SK-N-SH (cell line): ENCODE measurements around the gene KLB. TPM values are rescaled to one million over a fixed set of nuclear protein-coding genes. Genes with fewer than 3 reads are reported as not detected.
A peak's percentile ranks its signal among the peaks of the same experiment; 100 is the strongest.

Experiments used
- CTCF ChIA-PET: fragments of 300-600, 350-600 bp; formaldehyde crosslinking; extraction: SDS; loops from one replicate; lab custom pipeline; 2021; lab: Yijun Ruan, JAX
- POLR2A ChIA-PET: fragments of 350-600 bp; sonication (Branson Sonifier 250); formaldehyde crosslinking; extraction: SDS; loops from one replicate; lab custom pipeline; 2020; ENCODE audit warnings: antibody characterized with exemption, inconsistent platforms; lab: Yijun Ruan, JAX
- DNase-seq: peaks from one replicate; pipeline ENCODE4 v3.0.0; 2012
- H2AFZ ChIP-seq: fragments of 200-600 bp; sonication (generic); 2 replicates; pipeline ENCODE4 v1.8.1; 2016; ENCODE audit warnings: antibody characterized with exemption, mild to moderate bottlenecking, low read depth
- H3F3A ChIP-seq: fragments of 200-600 bp; sonication (generic); replicated peaks from 2 replicates; pipeline ENCODE3; 2016; ENCODE audit warnings: antibody characterized with exemption, mild to moderate bottlenecking; ENCODE audit not compliant: insufficient read depth
- H3K27ac ChIP-seq, 2 experiments: fragments of 200-500 bp in 1 of 2; fragments of 200-600 bp in 1 of 2; sonication (Bioruptor generic) in 1 of 2; sonication (generic), shearing (Covaris generic) in 1 of 2; 2 replicates each; pipeline versions ENCODE4 v1.5.1 to v1.6.1; 2014 to 2016; ENCODE audit warnings: low read depth in 2 of 2, inconsistent platforms in 1 of 2, low read length in 1 of 2, mild to moderate bottlenecking in 1 of 2, mixed read lengths in 1 of 2
- H3K27me3 ChIP-seq: fragments of 200-600 bp; sonication (generic), shearing (Covaris generic); 2 replicates; pipeline ENCODE4 v1.6.1; 2016; ENCODE audit warnings: mixed run types; ENCODE audit not compliant: insufficient read depth
- H3K36me3 ChIP-seq, 2 experiments: fragments of 200-500 bp in 1 of 2; fragments of 200-600 bp in 1 of 2; sonication (Bioruptor generic) in 1 of 2; sonication (generic) in 1 of 2; replicated peaks in 1 of 2; 2 replicates each; pipeline versions ENCODE3 to v1.5.1; 2014 to 2016; ENCODE audit warnings: low read length in 1 of 2, mild to moderate bottlenecking in 1 of 2; ENCODE audit not compliant: insufficient read depth in 2 of 2, control insufficient read depth in 1 of 2
- H3K4me1 ChIP-seq, 2 experiments: fragments of 200-500 bp in 1 of 2; fragments of 200-600 bp in 1 of 2; sonication (Bioruptor generic) in 1 of 2; sonication (generic), shearing (Covaris generic) in 1 of 2; 2 replicates each; pipeline versions ENCODE4 v1.5.1 to v1.6.1; 2014 to 2016; ENCODE audit warnings: low read depth in 1 of 2, low read length in 1 of 2, mixed run types in 1 of 2; ENCODE audit not compliant: insufficient read depth in 2 of 2, control insufficient read depth in 1 of 2
- H3K4me2 ChIP-seq: fragments of 200-600 bp; sonication (generic), shearing (Covaris generic); 2 replicates; pipeline ENCODE4 v1.6.1; 2017; ENCODE audit warnings: mixed run types
- H3K4me3 ChIP-seq, 2 experiments: fragments of 200-500 bp in 1 of 2; fragments of 200-600 bp in 1 of 2; sonication (Bioruptor generic) in 1 of 2; sonication (generic), shearing (Covaris generic) in 1 of 2; 2 replicates each; pipeline versions ENCODE4 v1.5.1 to v1.8.1; 2014 to 2016; ENCODE audit warnings: low read depth in 2 of 2, inconsistent platforms in 1 of 2, low read length in 1 of 2, mild to moderate bottlenecking in 1 of 2, mixed read lengths in 1 of 2, moderate library complexity in 1 of 2
- H3K79me2 ChIP-seq: fragments of 200-600 bp; sonication (generic); 2 replicates; pipeline ENCODE4 v1.8.1; 2017; ENCODE audit warnings: mild to moderate bottlenecking; ENCODE audit not compliant: insufficient read depth
- H3K9ac ChIP-seq: fragments of 200-600 bp; sonication (generic); 2 replicates; pipeline ENCODE4 v1.6.1; 2017; ENCODE audit warnings: mixed run types
- H3K9me2 ChIP-seq: fragments of 200-600 bp; sonication (generic); 2 replicates; pipeline ENCODE4 v1.6.1; 2017; ENCODE audit warnings: mixed run types
- H3K9me3 ChIP-seq: fragments of 200-600 bp; sonication (generic); 2 replicates; pipeline ENCODE4 v1.6.1; 2017; ENCODE audit warnings: mixed run types, mild to moderate bottlenecking, moderate library complexity
- H4K20me1 ChIP-seq: fragments of 200-600 bp; sonication (generic); 2 replicates; pipeline ENCODE4 v1.6.1; 2017; ENCODE audit warnings: mild to moderate bottlenecking, mixed run types; ENCODE audit not compliant: insufficient read depth
- POLR2AphosphoS5 ChIP-seq: IDR thresholded peaks from 2 replicates; pipeline ENCODE4 v1.6.1; 2012; ENCODE audit warnings: low read depth, low read length
- REST ChIP-seq: IDR thresholded peaks from 2 replicates; pipeline ENCODE4 v1.6.1; 2012; ENCODE audit warnings: mild to moderate bottlenecking, low read depth, low read length, moderate library complexity
- YY1 ChIP-seq: IDR thresholded peaks from 2 replicates; pipeline ENCODE4 v1.4.0; 2012; ENCODE audit warnings: low read depth, mild to moderate bottlenecking
- WGBS: methylation state at CpG from one replicate; pipeline ENCODE4 v1.1.6; 2017; ENCODE audit warnings: low lambda C conversion rate; 5-methylcytosine and 5-hydroxymethylcytosine counted together
- polyA plus RNA-seq, 3 experiments: library from polyadenylated mRNA; depleted of rRNA; stranded (reverse); fragments of >200 nt; gene quantifications; 2 replicates each; pipeline ENCODE4 v1.2.3, GENCODE V29; 2012

Gene KLB
- polyA plus RNA-seq, 1 of the 3 experiments (the other 2 are of a cell fraction), result not detected

GRCh38 chr4:39452153-39452859, 45.6 kb downstream of the KLB start:
- peaks cover 45% of the 10 kb centered on the region for H4K20me1 ChIP-seq
- CTCF ChIA-PET, result no interaction called here

GRCh38 chr4:39452860-39453587, 46.3 kb downstream of the KLB start:
- Histone ChIP-seq H3K4me3 (no peak overlapping the region), H3K9me3 (no peaks in the 10 kb centered on the region), H3K9me2 (no peaks in the 10 kb centered on the region), H3K9ac (no peak overlapping the region), H3K36me3 (peaks cover 79 to 82% of the 10 kb centered on the region in 2 experiments), H3K27me3 (no peaks in the 10 kb centered on the region), H2AFZ (no peak overlapping the region)
- ChIA-PET POLR2A (interaction anchor here (1.4 kb wide), 1 partner anchor 14 kb away, joined by 7 read pairs; no protein-coding TSS in a partner anchor), CTCF (no interaction called here)
- TF ChIP-seq YY1, result no peak
- peak; percentile 37; the same call in 1 of the 2 replicates for TF ChIP-seq POLR2AphosphoS5
- TF ChIP-seq, all 33 proteins: peak for 1
- DNase-seq, result no peak
- 93% methylated on average over 11 of the region's 11 CpGs for WGBS
- Histone ChIP-seq H3K79me2 (peaks cover 34% of the 10 kb centered on the region), H3F3A (peaks cover 88% of the 10 kb centered on the region), H3K27ac (no peak overlapping the region), H3K4me2 (no peak overlapping the region), H4K20me1 (peaks cover 52% of the 10 kb centered on the region), H3K4me1 (peaks cover 11 to 12% of the 10 kb centered on the region in 2 experiments; a peak in 3 of 4 replicates)

More at GRCh38 chr4:39452153-39452859, 45.6 kb downstream of the KLB start:
- no peak for DNase-seq
- Histone ChIP-seq H3K9ac (no peak overlapping the region), H3K4me1 (peaks cover 9 to 10% of the 10 kb centered on the region in 2 experiments; a peak in 3 of 4 replicates), H3K9me3 (no peaks in the 10 kb centered on the region), H2AFZ (no peak overlapping the region), H3K9me2 (no peaks in the 10 kb centered on the region), H3K4me3 (no peak overlapping the region), H3K27ac (no peak overlapping the region), H3K36me3 (peaks cover 72 to 75% of the 10 kb centered on the region in 2 experiments), H3K27me3 (no peaks in the 10 kb centered on the region), H3K79me2 (peaks cover 27% of the 10 kb centered on the region), H3K4me2 (no peak overlapping the region), H3F3A (peaks cover 87% of the 10 kb centered on the region)
- WGBS, result 92% methylated on average over 6 of the region's 6 CpGs
- TF ChIP-seq POLR2AphosphoS5, result peak; percentile 39; the same call in 1 of the 2 replicates
- TF ChIP-seq REST, result no peak
- POLR2A ChIA-PET, result interaction anchor here (0.6 to 1.4 kb wide), 2 partner anchors 13 to 582 kb away, joined by 3 to 7 read pairs; no protein-coding TSS in a partner anchor
